ENCODE data around the gene AGO1. TPM values are rescaled to one million over a fixed set of nuclear protein-coding genes. Genes with fewer than 3 reads are reported as not detected.
A peak's percentile ranks its signal among the peaks of the same experiment; 100 is the strongest.
"Not testable (repeated sequence)": the region's sequence is repeated elsewhere in the genome, so short reads cannot be mapped to it uniquely, and the experiment has no call there.

Gene AGO1
- total and polyA plus RNA-seq, 5 donors from 2014 or later: 6.7 to 24.3 (median 9.2) TPM

DNA sequence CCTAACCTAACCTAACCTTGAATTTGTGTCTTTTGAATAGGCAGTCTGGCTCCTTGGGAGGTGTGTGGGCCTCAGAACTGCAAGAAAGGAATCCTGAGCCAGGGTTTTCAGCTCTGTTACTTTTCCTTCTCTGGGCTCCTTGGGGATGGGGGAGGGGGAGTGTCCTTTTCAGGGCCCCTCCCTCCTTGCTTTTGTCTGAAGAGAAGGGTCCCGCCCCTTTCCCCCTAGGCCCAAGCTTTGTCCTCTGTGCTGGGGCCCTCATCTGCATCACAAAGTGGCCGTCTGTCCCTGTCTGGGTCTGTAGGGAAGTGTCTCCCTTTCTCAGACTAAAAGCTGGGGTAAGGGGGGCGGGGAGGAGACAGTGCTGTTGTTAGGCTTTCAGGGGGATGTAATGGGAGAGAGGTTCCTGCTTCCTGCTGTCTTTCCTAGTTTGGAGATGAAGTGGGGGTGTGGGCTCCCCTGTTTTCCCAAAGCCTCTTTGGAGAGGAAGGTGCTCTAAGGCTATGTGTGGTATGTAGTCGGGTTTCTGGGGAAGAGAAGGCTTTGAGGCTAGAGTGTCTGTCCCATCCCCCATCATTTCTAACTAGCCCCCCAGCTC is 3.1 kb downstream of the AGO1 start:
- Mint-ChIP-seq H3K9me3 (no peaks in the 10 kb centered on the region), H3K4me3 (peak overlapping the region in 2 of 4 donors; percentile 2 to 69), H3K36me3 (peaks cover 18% of the 10 kb centered on the region), H3K27ac (peak overlapping the region in 2 of 3 donors; percentile 10 to 56), H3K4me1 (peaks cover 10 to 56% (median 26%) of the 10 kb centered on the region in 4 donors), H3K27me3 (peaks cover 6% of the 10 kb centered on the region)
- Histone ChIP-seq H3K9me3 (ENCODE audit: control insufficient read depth in 2 of 2, low read length in 2 of 2) (no peaks in the 10 kb centered on the region), H3K27me3 (ENCODE audit: control insufficient read depth, insufficient read depth, low read length) (peaks cover 5% of the 10 kb centered on the region), H3K27ac (ENCODE audit: insufficient read depth, low read length, poor library complexity, severe bottlenecking) (peak overlapping the region; percentile 23), H3K4me3 (ENCODE audit: low read depth, low read length) (peak overlapping the region; percentile 7), H3K4me1 (ENCODE audit: control insufficient read depth, insufficient read depth, low read length, poor library complexity, severe bottlenecking) (peaks cover 44% of the 10 kb centered on the region), H3K36me3 (ENCODE audit: control insufficient read depth, insufficient read depth, low read length) (peaks cover 17% of the 10 kb centered on the region)
- no peak for DNase-seq
- ATAC-seq (ENCODE audit: low read depth in 2 of 2): no peak

DNA sequence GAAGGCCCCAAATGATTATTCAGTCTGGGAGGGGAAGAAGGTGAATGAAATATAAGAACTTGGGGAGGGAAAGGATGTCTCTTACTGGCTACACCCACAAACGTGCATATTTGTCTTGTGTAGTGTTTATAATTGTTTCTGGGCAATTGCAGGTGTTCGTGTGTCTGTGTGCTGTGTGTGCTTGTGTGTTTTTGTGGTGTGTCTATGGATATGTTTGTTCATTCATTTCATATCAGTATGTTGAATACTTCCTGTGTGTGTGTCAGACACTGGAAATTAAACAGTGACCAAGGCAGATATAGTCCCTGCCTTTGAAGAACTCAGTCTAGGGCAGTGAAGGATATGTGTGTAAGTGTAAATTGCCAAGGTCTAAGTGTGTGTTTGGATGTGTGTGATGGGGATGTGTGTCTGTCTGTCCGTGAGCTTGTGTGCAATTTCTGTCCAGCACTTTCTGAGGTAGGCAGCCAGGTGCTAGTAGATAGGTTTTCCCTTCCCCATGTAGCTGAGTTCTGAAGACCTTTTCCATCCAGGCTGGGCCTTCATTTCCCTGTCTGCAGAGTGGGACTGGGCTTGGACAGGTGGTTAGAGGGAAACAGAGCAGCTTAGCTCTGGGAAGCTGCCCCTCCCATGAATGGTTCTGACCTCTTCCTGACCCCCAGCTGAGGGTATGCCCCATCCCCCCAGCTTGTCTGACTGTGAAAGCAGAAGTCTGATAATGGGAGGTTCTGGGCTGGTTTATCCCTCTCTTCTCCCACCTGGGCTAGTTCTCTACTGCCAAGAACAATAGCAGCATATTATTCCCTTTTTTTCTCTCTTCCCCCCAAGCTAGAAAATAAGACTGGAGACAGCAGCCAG is 3.8 kb downstream of the AGO1 start:
- ATAC-seq (ENCODE audit: low read depth in 2 of 2) (no peak), DNase-seq (no peak)
- Mint-ChIP-seq H3K27ac (peak overlapping the region in 2 of 3 donors; percentile 10 to 37), H3K4me3 (peak overlapping the region in 3 of 4 donors; percentile 2 to 31 (median 23)), H3K9me3 (no peaks in the 10 kb centered on the region), H3K27me3 (peaks cover 6% of the 10 kb centered on the region), H3K4me1 (peaks cover 10 to 55% (median 26%) of the 10 kb centered on the region in 4 donors), H3K36me3 (peaks cover 20% of the 10 kb centered on the region)
- Histone ChIP-seq H3K4me1 (ENCODE audit: control insufficient read depth, insufficient read depth, low read length, poor library complexity, severe bottlenecking) (peaks cover 44% of the 10 kb centered on the region), H3K27ac (ENCODE audit: insufficient read depth, low read length, poor library complexity, severe bottlenecking) (no peak overlapping the region), H3K4me3 (ENCODE audit: low read depth, low read length) (no peak overlapping the region), H3K9me3 (ENCODE audit: control insufficient read depth in 2 of 2, low read length in 2 of 2) (no peaks in the 10 kb centered on the region), H3K27me3 (ENCODE audit: control insufficient read depth, insufficient read depth, low read length) (peaks cover 5% of the 10 kb centered on the region), H3K36me3 (ENCODE audit: control insufficient read depth, insufficient read depth, low read length) (peaks cover 22% of the 10 kb centered on the region)

DNA sequence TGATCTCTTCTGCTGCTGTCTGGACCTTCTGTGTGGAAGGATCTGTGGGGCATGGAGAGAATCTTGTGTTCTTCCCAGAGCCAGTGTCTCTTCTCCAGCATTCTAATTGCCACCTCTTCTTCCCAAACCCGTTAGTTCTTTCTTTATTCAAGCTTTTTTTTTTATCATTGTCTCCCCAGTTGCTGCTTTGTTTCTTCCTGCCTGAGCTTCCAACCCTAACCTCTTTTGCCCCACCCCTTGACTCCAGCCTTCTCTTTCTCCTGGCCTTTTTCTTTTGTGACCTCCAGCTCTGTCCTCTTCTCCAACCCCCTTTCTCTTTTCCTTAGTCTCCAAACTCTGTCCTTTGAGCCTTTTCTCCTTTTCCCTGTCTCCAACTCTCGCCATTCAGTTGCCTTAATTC is 4.5 kb downstream of the AGO1 start:
- Mint-ChIP-seq H3K36me3 (peaks cover 25% of the 10 kb centered on the region), H3K27me3 (peaks cover 3% of the 10 kb centered on the region), H3K9me3 (no peaks in the 10 kb centered on the region), H3K4me1 (peaks cover 10 to 48% (median 22%) of the 10 kb centered on the region in 4 donors), H3K27ac (peak overlapping the region; percentile 5 to 37 (median 10)), H3K4me3 (peak overlapping the region in 3 of 4 donors; percentile 23 to 48 (median 41))
- H3K9me3 ChIP-seq (ENCODE audit: control insufficient read depth in 2 of 2, low read length in 2 of 2): no peaks in the 10 kb centered on the region
- H3K4me1 ChIP-seq (ENCODE audit: control insufficient read depth, insufficient read depth, low read length, poor library complexity, severe bottlenecking): peaks cover 43% of the 10 kb centered on the region
- DNase-seq (no peak), ATAC-seq (ENCODE audit: low read depth in 2 of 2) (no peak)
- H3K4me3 ChIP-seq (ENCODE audit: low read depth, low read length): no peak overlapping the region
- no peak overlapping the region for H3K27ac ChIP-seq (ENCODE audit: insufficient read depth, low read length, poor library complexity, severe bottlenecking)
- no peaks in the 10 kb centered on the region for H3K27me3 ChIP-seq (ENCODE audit: control insufficient read depth, insufficient read depth, low read length)
- H3K36me3 ChIP-seq (ENCODE audit: control insufficient read depth, insufficient read depth, low read length): peaks cover 29% of the 10 kb centered on the region

DNA sequence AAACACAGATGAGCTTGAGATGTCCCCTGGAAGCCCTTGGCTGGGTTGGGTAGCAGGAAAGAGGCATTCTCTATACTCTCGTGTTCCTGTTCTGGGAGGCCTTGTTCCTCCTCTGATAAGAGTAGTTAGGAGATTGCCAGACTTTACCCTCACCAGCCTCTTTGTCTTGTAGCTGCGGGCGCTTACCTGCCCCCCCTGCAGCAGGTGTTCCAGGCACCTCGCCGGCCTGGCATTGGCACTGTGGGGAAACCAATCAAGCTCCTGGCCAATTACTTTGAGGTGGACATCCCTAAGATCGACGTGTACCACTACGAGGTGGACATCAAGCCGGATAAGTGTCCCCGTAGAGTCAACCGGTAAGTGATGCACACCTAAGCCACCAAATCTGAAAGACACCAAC is 5.2 kb downstream of the AGO1 start:
- Mint-ChIP-seq H3K9me3 (no peaks in the 10 kb centered on the region), H3K27ac (no peak overlapping the region)

DNA sequence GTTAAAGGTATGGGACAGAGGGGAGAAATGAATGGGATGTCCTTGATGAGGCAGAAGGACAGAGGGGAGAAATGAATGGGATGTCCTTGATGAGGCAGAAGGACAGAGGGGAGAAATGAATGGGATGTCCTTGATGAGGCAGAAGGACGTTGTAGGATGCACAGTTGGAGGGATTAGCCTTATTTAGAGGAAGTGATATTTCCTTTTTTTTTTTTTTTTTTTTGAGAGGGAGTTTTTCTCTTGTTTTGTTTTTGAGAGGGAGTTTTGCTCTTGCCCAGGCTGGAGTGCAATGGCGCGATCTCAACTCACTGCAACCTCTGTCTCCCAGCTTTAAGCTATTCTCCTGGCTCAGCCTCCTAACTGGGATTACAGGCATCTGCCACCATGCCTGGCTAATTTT is 6.0 kb downstream of the AGO1 start:
- H3K4me3 Mint-ChIP-seq; H3K27ac ChIP-seq (ENCODE audit: insufficient read depth, low read length, poor library complexity, severe bottlenecking); H3K27me3 ChIP-seq (ENCODE audit: control insufficient read depth, insufficient read depth, low read length); H3K4me3 ChIP-seq (ENCODE audit: low read depth, low read length); H3K9me3 ChIP-seq (ENCODE audit: control insufficient read depth in 2 of 2, low read length in 2 of 2); ATAC-seq (ENCODE audit: low read depth in 2 of 2); DNase-seq; H3K27me3 Mint-ChIP-seq; H3K9me3 Mint-ChIP-seq: not testable (repeated sequence)
- Mint-ChIP-seq H3K4me1 (peaks cover 10 to 40% (median 20%) of the 10 kb centered on the region in 4 donors), H3K27ac (peak overlapping the region in 1 of 3 donors; percentile 57), H3K36me3 (peaks cover 28% of the 10 kb centered on the region)
- H3K36me3 ChIP-seq (ENCODE audit: control insufficient read depth, insufficient read depth, low read length): peaks cover 42% of the 10 kb centered on the region
- peaks cover 32% of the 10 kb centered on the region for H3K4me1 ChIP-seq (ENCODE audit: control insufficient read depth, insufficient read depth, low read length, poor library complexity, severe bottlenecking)

More for the DNA sequence above, 5.2 kb downstream of the AGO1 start:
- H3K27me3 Mint-ChIP-seq: no peaks in the 10 kb centered on the region
- no peak overlapping the region for H3K4me3 ChIP-seq (ENCODE audit: low read depth, low read length)
- no peaks in the 10 kb centered on the region for H3K27me3 ChIP-seq (ENCODE audit: control insufficient read depth, insufficient read depth, low read length)
- no peak overlapping the region for H3K27ac ChIP-seq (ENCODE audit: insufficient read depth, low read length, poor library complexity, severe bottlenecking)
- peaks cover 10 to 44% (median 20%) of the 10 kb centered on the region in 4 donors for H3K4me1 Mint-ChIP-seq
- H3K9me3 ChIP-seq (ENCODE audit: control insufficient read depth in 2 of 2, low read length in 2 of 2): no peaks in the 10 kb centered on the region
- DNase-seq (no peak), ATAC-seq (ENCODE audit: low read depth in 2 of 2) (no peak)
- no peak overlapping the region for H3K4me3 Mint-ChIP-seq
- H3K36me3 ChIP-seq (ENCODE audit: control insufficient read depth, insufficient read depth, low read length): peaks cover 35% of the 10 kb centered on the region
- H3K4me1 ChIP-seq (ENCODE audit: control insufficient read depth, insufficient read depth, low read length, poor library complexity, severe bottlenecking): peaks cover 39% of the 10 kb centered on the region
- peaks cover 25% of the 10 kb centered on the region for H3K36me3 Mint-ChIP-seq

DNA sequence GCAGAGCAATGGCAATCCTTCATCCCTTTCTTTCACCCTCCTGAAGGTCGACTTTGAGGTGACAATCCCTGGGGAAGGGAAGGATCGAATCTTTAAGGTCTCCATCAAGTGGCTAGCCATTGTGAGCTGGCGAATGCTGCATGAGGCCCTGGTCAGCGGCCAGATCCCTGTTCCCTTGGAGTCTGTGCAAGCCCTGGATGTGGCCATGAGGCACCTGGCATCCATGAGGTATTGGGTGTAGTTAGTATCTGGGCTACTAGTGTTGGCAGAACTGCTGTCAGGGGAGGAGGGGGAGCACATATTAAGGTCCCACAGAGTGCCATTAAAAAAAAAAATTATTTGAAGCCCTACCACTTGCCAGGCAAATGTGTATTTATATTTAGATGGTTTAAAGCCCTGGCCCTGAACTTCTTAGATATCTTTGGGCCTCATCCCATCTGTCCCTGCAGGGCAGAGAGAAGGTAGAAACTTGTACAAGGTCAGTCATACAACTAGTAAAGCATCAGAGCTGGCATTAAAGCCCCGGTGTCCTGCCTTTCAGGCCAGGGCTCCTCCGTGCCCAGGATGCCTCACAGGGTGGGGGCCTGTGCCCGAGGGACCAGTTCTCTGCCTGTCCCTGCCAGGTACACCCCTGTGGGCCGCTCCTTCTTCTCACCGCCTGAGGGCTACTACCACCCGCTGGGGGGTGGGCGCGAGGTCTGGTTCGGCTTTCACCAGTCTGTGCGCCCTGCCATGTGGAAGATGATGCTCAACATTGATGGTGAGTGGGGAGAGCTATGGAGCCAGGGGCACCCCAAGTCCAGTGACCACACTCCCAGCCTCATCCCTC is 10.3 kb downstream of the AGO1 start:
- Histone ChIP-seq H3K4me1 (ENCODE audit: control insufficient read depth, insufficient read depth, low read length, poor library complexity, severe bottlenecking) (no peaks in the 10 kb centered on the region), H3K27me3 (ENCODE audit: control insufficient read depth, insufficient read depth, low read length) (no peaks in the 10 kb centered on the region), H3K9me3 (ENCODE audit: control insufficient read depth in 2 of 2, low read length in 2 of 2) (no peaks in the 10 kb centered on the region), H3K36me3 (ENCODE audit: control insufficient read depth, insufficient read depth, low read length) (peaks cover 72% of the 10 kb centered on the region), H3K4me3 (ENCODE audit: low read depth, low read length) (no peak overlapping the region), H3K27ac (ENCODE audit: insufficient read depth, low read length, poor library complexity, severe bottlenecking) (no peak overlapping the region)
- Mint-ChIP-seq H3K27ac (peak overlapping the region in 1 of 3 donors; percentile 32), H3K4me3 (peak overlapping the region in 1 of 4 donors; percentile 23), H3K4me1 (peaks cover 0 to 8% (median 3%) of the 10 kb centered on the region in 4 donors), H3K27me3 (no peaks in the 10 kb centered on the region), H3K36me3 (peaks cover 46% of the 10 kb centered on the region), H3K9me3 (no peaks in the 10 kb centered on the region)
- no peak for DNase-seq
- no peak for ATAC-seq (ENCODE audit: low read depth in 2 of 2)

DNA sequence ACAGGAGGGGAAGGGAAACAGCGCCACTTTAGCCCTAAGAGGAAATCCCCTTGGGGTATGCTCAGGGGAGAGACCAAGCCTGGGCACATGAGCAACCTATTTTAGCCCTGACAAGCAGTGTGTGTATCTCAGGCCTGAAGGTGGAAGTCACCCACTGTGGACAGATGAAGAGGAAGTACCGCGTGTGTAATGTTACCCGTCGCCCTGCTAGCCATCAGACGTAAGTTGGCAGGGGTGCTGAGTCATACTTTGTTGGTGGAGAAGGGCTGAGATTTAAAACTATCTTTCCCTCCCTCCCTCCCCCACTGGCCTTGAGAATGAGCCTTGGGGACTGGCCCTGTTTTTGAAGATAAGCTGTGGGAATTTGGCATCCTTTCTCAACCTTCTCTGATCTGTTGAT is 11.2 kb downstream of the AGO1 start:
- Histone ChIP-seq H3K36me3 (ENCODE audit: control insufficient read depth, insufficient read depth, low read length) (peaks cover 72% of the 10 kb centered on the region), H3K9me3 (ENCODE audit: control insufficient read depth in 2 of 2, low read length in 2 of 2) (no peaks in the 10 kb centered on the region), H3K4me3 (ENCODE audit: low read depth, low read length) (no peak overlapping the region), H3K27me3 (ENCODE audit: control insufficient read depth, insufficient read depth, low read length) (no peaks in the 10 kb centered on the region), H3K27ac (ENCODE audit: insufficient read depth, low read length, poor library complexity, severe bottlenecking) (no peak overlapping the region), H3K4me1 (ENCODE audit: control insufficient read depth, insufficient read depth, low read length, poor library complexity, severe bottlenecking) (no peaks in the 10 kb centered on the region)
- Mint-ChIP-seq H3K36me3 (peaks cover 46% of the 10 kb centered on the region), H3K4me1 (peaks cover 0 to 4% (median 2%) of the 10 kb centered on the region in 4 donors), H3K9me3 (no peaks in the 10 kb centered on the region), H3K27me3 (no peaks in the 10 kb centered on the region), H3K27ac (no peak overlapping the region), H3K4me3 (no peak overlapping the region)
- no peak for DNase-seq
- ATAC-seq (ENCODE audit: low read depth in 2 of 2): peak; percentile 69 to 71

All from CD4-positive, CD25-positive, alpha-beta regulatory T cell (primary cell).